ENCODE measurements around the gene MAN1A2. TPM values are rescaled to one million over a fixed set of nuclear protein-coding genes. Genes with fewer than 3 reads are reported as not detected.
A peak's percentile ranks its signal among the peaks of the same experiment; 100 is the strongest.

MAN1A2 gene
- total RNA-seq, 1 experiment from 2014 or later, result 21.0 TPM

GRCh38 chr1:117364240-117364639 is 3.0 kb upstream of the MAN1A2 start:
- Histone ChIP-seq H3K4me3 (ENCODE audit: low read depth, low read length) (no peak overlapping the region), H3K36me3 (ENCODE audit: control insufficient read depth, insufficient read depth, low read length) (no peaks in the 10 kb centered on the region), H3K4me1 (peaks cover 15% of the 10 kb centered on the region; the same call in 1 of the 2 replicates), H3K27me3 (replicated peaks; ENCODE audit: control insufficient read depth, insufficient read depth, low read length) (no peaks in the 10 kb centered on the region), H3K9me3 (no peaks in the 10 kb centered on the region)
- no TSS peak for BruUV-seq (replicated peaks)
- TF ChIP-seq, protein P1, sequence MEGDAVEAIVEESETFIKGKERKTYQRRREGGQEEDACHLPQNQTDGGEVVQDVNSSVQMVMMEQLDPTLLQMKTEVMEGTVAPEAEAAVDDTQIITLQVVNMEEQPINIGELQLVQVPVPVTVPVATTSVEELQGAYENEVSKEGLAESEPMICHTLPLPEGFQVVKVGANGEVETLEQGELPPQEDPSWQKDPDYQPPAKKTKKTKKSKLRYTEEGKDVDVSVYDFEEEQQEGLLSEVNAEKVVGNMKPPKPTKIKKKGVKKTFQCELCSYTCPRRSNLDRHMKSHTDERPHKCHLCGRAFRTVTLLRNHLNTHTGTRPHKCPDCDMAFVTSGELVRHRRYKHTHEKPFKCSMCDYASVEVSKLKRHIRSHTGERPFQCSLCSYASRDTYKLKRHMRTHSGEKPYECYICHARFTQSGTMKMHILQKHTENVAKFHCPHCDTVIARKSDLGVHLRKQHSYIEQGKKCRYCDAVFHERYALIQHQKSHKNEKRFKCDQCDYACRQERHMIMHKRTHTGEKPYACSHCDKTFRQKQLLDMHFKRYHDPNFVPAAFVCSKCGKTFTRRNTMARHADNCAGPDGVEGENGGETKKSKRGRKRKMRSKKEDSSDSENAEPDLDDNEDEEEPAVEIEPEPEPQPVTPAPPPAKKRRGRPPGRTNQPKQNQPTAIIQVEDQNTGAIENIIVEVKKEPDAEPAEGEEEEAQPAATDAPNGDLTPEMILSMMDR (IDR thresholded peaks at IDR 0.05; ENCODE audit: insufficient read depth in 1 of 2, low read depth in 1 of 2, low read length in 1 of 2, severe bottlenecking in 1 of 2, unreplicated experiment in 1 of 2), result no peak
- CTCF ChIA-PET, result no interaction called here
- H3K9me3 Mint-ChIP-seq (ENCODE audit: unreplicated experiment), result peaks cover 2% of the 10 kb centered on the region
- intact Hi-C loops (cut with micrococcal nuclease; ENCODE audit: unreplicated experiment), result no loop called here
- no peak for DNase-seq
- H3K27ac Mint-ChIP-seq (ENCODE audit: unreplicated experiment), result no peak overlapping the region
- no peak overlapping the region for H3K4me3 Mint-ChIP-seq (ENCODE audit: unreplicated experiment)
- POLR2A ChIA-PET, result no interaction called here
- no peaks in the 10 kb centered on the region for H3K36me3 Mint-ChIP-seq (ENCODE audit: insufficient read depth, unreplicated experiment)
- no peaks in the 10 kb centered on the region for H3K27me3 Mint-ChIP-seq (ENCODE audit: insufficient read depth, unreplicated experiment)
- H3K4me1 Mint-ChIP-seq (ENCODE audit: low read depth, unreplicated experiment), result peaks cover 7% of the 10 kb centered on the region

GRCh38 chr1:117365350-117366176 is 1.7 kb upstream of the MAN1A2 start:
- H3K9me3 Mint-ChIP-seq (ENCODE audit: unreplicated experiment), result no peaks in the 10 kb centered on the region
- Histone ChIP-seq H3K4me1 (peaks cover 23% of the 10 kb centered on the region), H3K36me3 (ENCODE audit: control insufficient read depth, insufficient read depth, low read length) (no peaks in the 10 kb centered on the region), H3K27me3 (replicated peaks; ENCODE audit: control insufficient read depth, insufficient read depth, low read length) (no peaks in the 10 kb centered on the region), H3K4me3 (ENCODE audit: low read depth, low read length) (peak overlapping the region; percentile 89), H3K9me3 (no peaks in the 10 kb centered on the region)
- DNase-seq, result no peak
- H3K4me3 Mint-ChIP-seq (ENCODE audit: unreplicated experiment), result peak overlapping the region; percentile 95
- H3K27me3 Mint-ChIP-seq (ENCODE audit: insufficient read depth, unreplicated experiment), result no peaks in the 10 kb centered on the region
- H3K4me1 Mint-ChIP-seq (ENCODE audit: low read depth, unreplicated experiment), result peaks cover 12% of the 10 kb centered on the region
- no TSS peak for BruUV-seq (replicated peaks)
- POLR2A ChIA-PET, result no interaction called here
- CTCF ChIA-PET, result interaction anchor here (0.7 kb wide), 1 partner anchor 136 kb away, joined by 5 read pairs; no protein-coding TSS in a partner anchor
- TF ChIP-seq, protein P1 (IDR thresholded peaks at IDR 0.05; ENCODE audit: insufficient read depth in 1 of 2, low read depth in 1 of 2, low read length in 1 of 2, severe bottlenecking in 1 of 2, unreplicated experiment in 1 of 2), result no peak
- intact Hi-C loops (cut with micrococcal nuclease; ENCODE audit: unreplicated experiment), result no loop called here
- H3K27ac Mint-ChIP-seq (ENCODE audit: unreplicated experiment), result peak overlapping the region; percentile 67
- H3K36me3 Mint-ChIP-seq (ENCODE audit: insufficient read depth, unreplicated experiment), result no peaks in the 10 kb centered on the region

- ChIA-PET POLR2A (no interaction called here), CTCF (no interaction called here)
- intact Hi-C loops (cut with micrococcal nuclease; ENCODE audit: unreplicated experiment), result no loop called here
- H3K4me1 Mint-ChIP-seq (ENCODE audit: low read depth, unreplicated experiment), result peaks cover 19% of the 10 kb centered on the region
- no peaks in the 10 kb centered on the region for H3K36me3 Mint-ChIP-seq (ENCODE audit: insufficient read depth, unreplicated experiment)
- DNase-seq, result peak; percentile 66 to 86
- TF ChIP-seq, protein P1 (IDR thresholded peaks at IDR 0.05; ENCODE audit: insufficient read depth in 1 of 2, low read depth in 1 of 2, low read length in 1 of 2, severe bottlenecking in 1 of 2, unreplicated experiment in 1 of 2), result peak in 1 of 2 experiments; percentile 0
- Histone ChIP-seq H3K4me1 (peaks cover 25% of the 10 kb centered on the region), H3K27me3 (replicated peaks; ENCODE audit: control insufficient read depth, insufficient read depth, low read length) (no peaks in the 10 kb centered on the region), H3K9me3 (no peaks in the 10 kb centered on the region), H3K36me3 (ENCODE audit: control insufficient read depth, insufficient read depth, low read length) (no peaks in the 10 kb centered on the region), H3K4me3 (ENCODE audit: low read depth, low read length) (peak overlapping the region; percentile 89)
- H3K4me3 Mint-ChIP-seq (ENCODE audit: unreplicated experiment), result peak overlapping the region; percentile 95
- H3K27me3 Mint-ChIP-seq (ENCODE audit: insufficient read depth, unreplicated experiment), result no peaks in the 10 kb centered on the region
- BruUV-seq (replicated peaks), result TSS peak; percentile 81
- peak overlapping the region; percentile 67 for H3K27ac Mint-ChIP-seq (ENCODE audit: unreplicated experiment)
- no peaks in the 10 kb centered on the region for H3K9me3 Mint-ChIP-seq (ENCODE audit: unreplicated experiment)
Measured at GRCh38 chr1:117366177-117367045, 838 bp upstream of the MAN1A2 start.

All from Caco-2 (cell line).